Heart left ventricle (tissue), 16 donors: ENCODE results near the gene C14orf119. TPM values are rescaled to one million over a fixed set of nuclear protein-coding genes. Genes with fewer than 3 reads are reported as not detected.

ENCODE experiments used
- ATAC-seq, 4 donors: fragments of 200-7000 bp; cut with Tn5 transposase; one replicate each; pipeline ENCODE4 v1.9.1; 2020 to 2022; ENCODE audit warnings: moderate library complexity in 4 of 4, mild to moderate bottlenecking in 3 of 4, moderate number of reproducible peaks in 1 of 4
- DNase-seq, 5 donors: peaks; one replicate each; pipeline ENCODE4 v3.0.0-alpha.2; 2020
- H3K27ac ChIP-seq, 12 donors: fragments of 200-600 bp; sonication (generic) in 4 of 12; one replicate each; pipeline versions ENCODE4 v1.5.0 to v1.8.0; 2016 to 2022; ENCODE audit warnings: mild to moderate bottlenecking in 2 of 12
- H3K27me3 ChIP-seq, 9 donors: fragments of 200-600 bp; sonication (generic) in 2 of 9; one replicate each; pipeline versions ENCODE4 v1.5.1 to v1.8.0; 2016 to 2022; ENCODE audit warnings: mild to moderate bottlenecking in 3 of 9
- H3K36me3 ChIP-seq, 9 donors: fragments of 200-600 bp; sonication (generic) in 2 of 9; one replicate each; pipeline versions ENCODE4 v1.5.0 to v1.8.0; 2018 to 2022; ENCODE audit warnings: mild to moderate bottlenecking in 2 of 9
- H3K4me1 ChIP-seq, 12 donors: fragments of 200-600 bp; sonication (generic) in 4 of 12; one replicate each; pipeline versions ENCODE4 v1.5.0 to v1.8.0; 2016 to 2022; ENCODE audit warnings: mild to moderate bottlenecking in 3 of 12
- H3K4me3 ChIP-seq, 12 donors: fragments of 200-600 bp; sonication (generic) in 4 of 12; one replicate each; pipeline versions ENCODE4 v1.5.0 to v1.8.0; 2017 to 2022; ENCODE audit warnings: mild to moderate bottlenecking in 9 of 12, moderate library complexity in 4 of 12
- H3K9me3 ChIP-seq, 12 donors: fragments of 200-600 bp; sonication (generic) in 4 of 12; one replicate each; pipeline versions ENCODE4 v1.5.0 to v1.8.0; 2016 to 2022; ENCODE audit warnings: mild to moderate bottlenecking in 1 of 12
- POLR2A ChIP-seq, 2 donors: fragments of 450-650 bp; IDR thresholded peaks; one replicate each; pipeline ENCODE4 v1.6.1; 2017; ENCODE audit warnings: antibody characterized with exemption in 2 of 2, mild to moderate bottlenecking in 2 of 2, moderate library complexity in 2 of 2
- WGBS, 4 donors: extraction: QIAGEN DNeasy Blood & Tissue Kit in 2 of 4; methylation state at CpG; one replicate each; pipeline versions ENCODE4 v1.1.5 to v1.1.7; 2013 to 2018; 5-methylcytosine and 5-hydroxymethylcytosine counted together
- intact Hi-C, 10 donors: fragments of 100-400 bp; cut with DNase I; formaldehyde crosslinking; loops; one replicate each; pipeline versions ENCODE4 v1.11.1 to v1.14.2; 2022
- polyA plus RNA-seq, 2 donors: library from polyadenylated mRNA; stranded (reverse); fragments of 200-250 nt; gene quantifications; one replicate each; pipeline ENCODE4 v1.2.3, GENCODE V29; 2013
- total RNA-seq, 9 donors: library from RNA; depleted of rRNA in 2 of 9; stranded (reverse); fragments of >200 nt in 2 of 9; fragmentation: NEBNext Ultra II Directional in 3 of 9; extraction: Animal tissue kit (Norgen Biotek cat#: 25700) in 3 of 9; gene quantifications; one replicate each; pipeline versions ENCODE4 v1.1.0 to v1.2.4, GENCODE V29; 2016 to 2023
- TF ChIP-seq, protein P1 (sequence below), 12 donors: fragments of 200-600 bp; sonication (generic) in 4 of 12; IDR thresholded peaks; one replicate each; pipeline versions ENCODE4 v1.5.0 to v1.8.0; 2018 to 2022; ENCODE audit warnings: antibody characterized with exemption in 12 of 12, mild to moderate bottlenecking in 5 of 12
- donor health status: ischemic (EF 13 %, LVEDD 7.1; RV severe dilation, severe dysfunction).
- donor health status: healthy with polysubstance abuse.
- donor health status: DM: no; HTN: yes; CAD: no.
- donor health status: DM: no; HTN: no; CAD: no.
- donor health status: ischemic (EF 25% LVEDD 6.9; RV normal size, moderate dysfunction).
- donor health status: ischemic (EF 25% LVEDD 5.7; RV mildly dilated, moderate dysfunction).
- donor health status: healthy.
- donor health status: DM: yes; HTN: yes; CAD: no.
- donor health status: ischemic (EF 35%, LVEDD 5.7; RV mildly dilated, moderate dysfunction).
- donor health status: nonischemic (EF 11% LVEDD 7.7; RV severe dilation, severe dysfunction).
- donor health status: DM: yes; HTN: yes; CAD: no.
- donor health status: PGD.
- donor health status: ischemic (EF 29% LVEDD 5.4; RV normal size, mild dysfunction).
- donor health status: nonischemic (EF 23%, LVEDD 6.1; RV moderate dilation, normal function).

The C14orf119 gene
- total and polyA plus RNA-seq, 11 donors = 8.1 to 47.7 (median 29.6) TPM

DNA sequence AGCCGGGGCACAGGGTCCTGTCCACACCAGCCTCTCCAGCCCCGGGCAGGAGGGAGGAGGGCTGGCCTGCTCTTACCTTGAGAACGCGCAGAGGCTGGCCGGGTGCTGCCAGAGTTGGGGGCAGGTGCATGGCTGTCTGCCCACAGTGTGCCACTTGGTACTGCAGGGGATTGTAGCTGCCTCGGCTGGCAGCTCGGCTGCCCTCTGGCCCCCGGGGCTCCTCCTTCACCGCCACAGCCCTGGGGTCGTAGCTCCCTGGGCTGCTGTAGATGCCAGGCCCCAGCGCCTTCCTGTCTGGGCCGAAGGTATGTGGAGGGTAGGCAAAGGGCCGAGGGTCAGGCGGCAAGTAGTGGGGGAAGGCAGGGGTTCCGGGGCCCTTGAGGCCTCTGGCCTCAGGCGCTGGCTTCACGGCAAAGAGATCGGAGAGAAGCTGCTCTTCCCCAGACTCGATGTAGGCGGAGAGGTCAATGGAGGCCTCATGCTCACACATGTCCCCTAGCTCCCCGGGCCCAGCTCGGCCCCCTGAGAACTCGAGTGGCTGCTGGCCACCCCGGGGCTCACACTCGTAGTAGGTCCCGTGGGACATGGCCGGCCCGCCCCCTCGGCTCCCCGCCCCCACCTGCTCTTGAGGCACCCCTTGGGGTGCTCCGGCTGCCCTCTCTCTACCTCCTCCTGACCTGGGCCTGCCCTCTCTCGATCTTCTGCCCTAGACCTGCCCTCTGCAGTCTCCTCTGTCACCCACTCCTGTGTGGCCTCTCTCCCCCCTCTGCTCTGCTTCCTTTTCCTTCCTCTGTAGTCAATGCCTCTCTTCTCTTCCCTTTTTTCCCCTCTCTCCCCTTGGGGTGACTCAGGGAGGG is 23.4 kb downstream of the C14orf119 start, which contains the start of gene CEBPE:
TSS of gene CEBPE (minus strand) at position 750 of the 857 bp plus-strand sequence. CDS start at position 586, 164 bp downstream.
- WGBS, 4 donors = 76 to 82% (median 78%) methylated on average over 20 to 32 of the region's 32 CpGs
- peak within 1 kb of the TSS in 1 of 12 donors; percentile 34 for H3K4me3 ChIP-seq
- H3K36me3 ChIP-seq = no peaks in the 10 kb centered on the region
- H3K27me3 ChIP-seq = peaks cover 0 to 3% (median 0%) of the 10 kb centered on the region in 9 donors
- H3K27ac ChIP-seq = peak within 1 kb of the TSS in 1 of 12 donors; percentile 79
- intact Hi-C loops = no loop called here
- peaks cover 0 to 46% (median 7%) of the 10 kb centered on the region in 12 donors for H3K4me1 ChIP-seq
- H3K9me3 ChIP-seq = no peaks in the 10 kb centered on the region
- ATAC-seq (peak in 1 of 4 donors; percentile 4), DNase-seq (no peak)
- no peak for TF ChIP-seq POLR2A (IDR thresholded peaks at IDR 0.05)
- TF ChIP-seq, protein P1, sequence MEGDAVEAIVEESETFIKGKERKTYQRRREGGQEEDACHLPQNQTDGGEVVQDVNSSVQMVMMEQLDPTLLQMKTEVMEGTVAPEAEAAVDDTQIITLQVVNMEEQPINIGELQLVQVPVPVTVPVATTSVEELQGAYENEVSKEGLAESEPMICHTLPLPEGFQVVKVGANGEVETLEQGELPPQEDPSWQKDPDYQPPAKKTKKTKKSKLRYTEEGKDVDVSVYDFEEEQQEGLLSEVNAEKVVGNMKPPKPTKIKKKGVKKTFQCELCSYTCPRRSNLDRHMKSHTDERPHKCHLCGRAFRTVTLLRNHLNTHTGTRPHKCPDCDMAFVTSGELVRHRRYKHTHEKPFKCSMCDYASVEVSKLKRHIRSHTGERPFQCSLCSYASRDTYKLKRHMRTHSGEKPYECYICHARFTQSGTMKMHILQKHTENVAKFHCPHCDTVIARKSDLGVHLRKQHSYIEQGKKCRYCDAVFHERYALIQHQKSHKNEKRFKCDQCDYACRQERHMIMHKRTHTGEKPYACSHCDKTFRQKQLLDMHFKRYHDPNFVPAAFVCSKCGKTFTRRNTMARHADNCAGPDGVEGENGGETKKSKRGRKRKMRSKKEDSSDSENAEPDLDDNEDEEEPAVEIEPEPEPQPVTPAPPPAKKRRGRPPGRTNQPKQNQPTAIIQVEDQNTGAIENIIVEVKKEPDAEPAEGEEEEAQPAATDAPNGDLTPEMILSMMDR (IDR thresholded peaks at IDR 0.05) = no peak

DNA sequence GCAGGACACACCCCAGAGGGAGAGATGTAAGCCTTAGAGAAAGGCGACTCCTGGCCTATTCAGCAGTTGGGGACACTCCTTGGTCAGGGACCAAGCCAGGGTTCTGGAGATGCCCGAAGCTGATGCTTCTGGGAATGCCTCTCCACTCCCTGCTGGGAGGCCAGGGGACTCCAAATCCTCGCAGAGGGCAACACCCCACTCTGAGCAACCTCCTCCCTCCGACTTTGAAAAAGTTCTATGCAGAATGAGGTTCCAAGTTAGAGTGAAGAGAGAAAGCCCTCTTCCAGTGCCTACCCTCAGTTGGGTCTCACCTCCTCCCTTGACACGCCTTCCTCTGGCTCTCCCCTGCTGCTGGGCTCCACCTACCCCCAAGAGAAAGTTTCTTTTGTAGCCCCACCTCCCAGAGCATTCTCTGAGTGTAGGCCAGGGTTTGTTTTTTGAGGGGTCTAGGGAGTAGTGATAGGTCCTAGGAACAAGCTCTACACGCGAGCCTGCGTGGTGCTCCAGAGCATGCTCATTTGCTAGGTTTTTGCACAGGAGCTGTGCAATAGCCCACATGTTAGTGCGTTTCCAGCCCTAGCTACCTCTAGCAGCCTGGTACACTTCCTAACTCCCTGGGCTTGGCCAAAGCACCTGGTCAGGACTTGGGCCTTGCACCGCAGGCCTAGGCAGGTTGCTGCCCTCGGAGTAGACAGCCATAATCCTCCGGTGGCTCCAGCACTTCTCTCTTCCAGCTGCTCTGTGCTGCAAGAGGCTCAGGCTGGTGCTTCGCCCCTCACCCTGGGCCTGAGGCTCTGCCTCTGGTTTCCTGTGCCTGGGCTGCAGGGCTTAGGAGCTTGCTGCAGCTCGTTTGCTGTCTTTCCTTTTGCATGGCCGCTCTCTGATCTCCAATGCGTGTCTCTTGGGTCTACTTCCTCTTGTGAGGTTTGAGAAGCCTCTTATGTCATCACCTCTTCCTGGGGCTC is 24.3 kb downstream of the C14orf119 start:
- WGBS, 4 donors = 74 to 82% (median 79%) methylated on average over 16 of the region's 16 CpGs
- H3K36me3 ChIP-seq = no peaks in the 10 kb centered on the region
- H3K27me3 ChIP-seq = peaks cover 0 to 3% (median 0%) of the 10 kb centered on the region in 9 donors
- peaks cover 0 to 36% (median 8%) of the 10 kb centered on the region in 12 donors for H3K4me1 ChIP-seq
- no peak for ATAC-seq
- peak overlapping the region in 1 of 12 donors; percentile 34 for H3K4me3 ChIP-seq
- H3K9me3 ChIP-seq = no peaks in the 10 kb centered on the region
- TF ChIP-seq, protein P1 (IDR thresholded peaks at IDR 0.05) = no peak
- no peak for TF ChIP-seq POLR2A (IDR thresholded peaks at IDR 0.05)
- no peak for DNase-seq
- H3K27ac ChIP-seq = peak overlapping the region in 1 of 12 donors; percentile 79
- intact Hi-C loops = loop anchor here in 8 of 10 donors (1.0 to 10.0 kb wide), 10 partner anchors 38 to 255 kb away; partner anchors contain the start of genes CMTM5 (in 1 of the 8), IL25 (in 1 of the 8), PPP1R3E (in 1 of the 8) and SLC7A8 (in 1 of the 8)

DNA sequence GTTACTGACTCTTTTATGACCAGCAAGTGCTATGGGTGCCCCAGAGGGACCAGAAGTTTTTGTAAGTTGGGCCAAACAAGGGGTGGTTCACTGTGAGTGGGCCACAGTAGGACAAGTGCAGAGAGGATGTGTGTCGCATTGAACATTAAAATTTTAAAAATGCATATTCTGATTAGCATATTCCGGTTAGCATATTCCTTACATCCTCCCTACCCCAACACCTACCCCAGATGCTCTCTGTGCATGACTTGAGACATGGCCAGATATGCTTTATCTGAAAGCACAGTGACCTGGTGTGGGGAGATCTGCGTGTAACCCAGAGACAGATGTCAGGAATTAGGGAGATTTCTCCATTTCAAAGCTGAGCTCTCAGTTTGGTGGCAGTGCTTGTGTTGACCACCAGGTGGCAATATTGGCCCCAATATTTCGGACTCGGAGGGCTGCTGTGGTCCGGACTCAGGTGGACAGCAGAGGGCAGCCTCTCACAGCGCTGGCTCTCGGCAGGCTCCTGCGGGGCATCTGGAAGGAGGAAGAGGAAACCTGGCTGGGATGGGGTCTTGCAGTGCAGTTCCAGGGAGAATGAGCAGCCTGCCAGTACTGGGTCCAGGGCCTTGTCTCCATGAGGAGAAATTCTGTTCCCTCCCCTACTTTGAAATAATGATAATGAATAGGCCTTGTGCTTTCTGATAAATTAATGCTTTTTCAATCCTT is 25.4 kb downstream of the C14orf119 start:
- Histone ChIP-seq H3K4me1 (peaks cover 0 to 31% (median 8%) of the 10 kb centered on the region in 12 donors), H3K36me3 (no peaks in the 10 kb centered on the region), H3K4me3 (no peak overlapping the region), H3K27ac (peak overlapping the region in 5 of 12 donors; percentile 10 to 79 (median 15)), H3K27me3 (peaks cover 0 to 3% (median 0%) of the 10 kb centered on the region in 9 donors), H3K9me3 (no peaks in the 10 kb centered on the region)
- 17 to 20% (median 18%) methylated on average over 9 of the region's 9 CpGs for WGBS, 4 donors
- ATAC-seq = peak; percentile 75 to 86 (median 80)
- intact Hi-C loops = loop anchor here (1.0 to 10.0 kb wide), 12 partner anchors 37 to 254 kb away; partner anchors contain the start of genes SLC7A8 (in 2 of the 10), CMTM5 (in 1 of the 10), IL25 (in 1 of the 10) and PPP1R3E (in 1 of the 10)
- TF ChIP-seq, protein P1 (IDR thresholded peaks at IDR 0.05) = peak; percentile 99 to 100 (median 100)
- no peak for TF ChIP-seq POLR2A (IDR thresholded peaks at IDR 0.05)
- peak; percentile 88 to 94 (median 90) for DNase-seq
